WI38 (cell line): ENCODE results near the gene RELT.

Source experiments
- H3K4me3 ChIP-seq: 2 replicates; pipeline ENCODE4 v1.5.1; 2011; ENCODE audit warnings: low read depth, mild to moderate bottlenecking, control low read depth, low read length
- CTCF ChIP-seq: IDR thresholded peaks from 2 replicates; pipeline ENCODE4 v1.5.1; 2012; ENCODE audit warnings: low read depth, mild to moderate bottlenecking, control low read depth, low read length

RELT gene

GRCh38 chr11:73384531-73384871 is 8.3 kb downstream of the RELT start:
- H3K4me3 ChIP-seq: no peak overlapping the region
- TF ChIP-seq CTCF: no peak

- no peak overlapping the region for H3K4me3 ChIP-seq
- no peak for TF ChIP-seq CTCF
Measured at GRCh38 chr11:73384872-73385689, 8.9 kb downstream of the RELT start.

GRCh38 chr11:73386016-73386415 is 9.8 kb downstream of the RELT start:
- H3K4me3 ChIP-seq: no peak overlapping the region
- no peak for TF ChIP-seq CTCF

- TF ChIP-seq CTCF: no peak
- H3K4me3 ChIP-seq: no peak overlapping the region
Measured at GRCh38 chr11:73386546-73386945, 10.3 kb downstream of the RELT start.

- no peak for TF ChIP-seq CTCF
- no peak overlapping the region for H3K4me3 ChIP-seq
Measured at GRCh38 chr11:73387594-73388264, 11.5 kb downstream of the RELT start.

- no peak overlapping the region for H3K4me3 ChIP-seq
- TF ChIP-seq CTCF: no peak
Measured at GRCh38 chr11:73388265-73389133, 12.3 kb downstream of the RELT start.
